Activated naive CD4-positive, alpha-beta T cell treated with anti-CD3 and anti-CD28 coated beads for 36 hours (primary cell): ENCODE results near the gene UBE2H. TPM values are rescaled to one million over a fixed set of nuclear protein-coding genes. Genes with fewer than 3 reads are reported as not detected.
"Not testable (repeated sequence)": the region's sequence is repeated elsewhere in the genome, so short reads cannot be mapped to it uniquely, and the experiment has no call there.

ENCODE experiments used
- CTCF ChIA-PET: fragments of 350-600 bp; sonication (Branson Sonifier 250); formaldehyde crosslinking; loops from one replicate; lab custom pipeline; 2021; ENCODE audit warnings: antibody characterized with exemption; lab: Charles Lee
- DNase-seq: peaks from one replicate; pipeline ENCODE4 v3.0.0-alpha.2; 2020
- H3K27ac Mint-ChIP-seq: one replicate; pipeline ENCODE4 v1.8.0; 2021; ENCODE audit warnings: mild to moderate bottlenecking, mixed read lengths
- H3K27me3 Mint-ChIP-seq: one replicate; pipeline ENCODE4 v1.8.0; 2021; ENCODE audit warnings: low read depth, mixed read lengths
- H3K36me3 Mint-ChIP-seq: one replicate; pipeline ENCODE4 v1.8.0; 2021; ENCODE audit warnings: low read depth, mixed read lengths
- H3K4me1 Mint-ChIP-seq: one replicate; pipeline ENCODE4 v1.8.0; 2021; ENCODE audit warnings: low read depth, mixed read lengths
- H3K4me3 Mint-ChIP-seq: one replicate; pipeline ENCODE4 v1.8.0; 2021; ENCODE audit warnings: mild to moderate bottlenecking, moderate library complexity, mixed read lengths
- H3K9me3 Mint-ChIP-seq: one replicate; pipeline ENCODE4 v1.8.0; 2021; ENCODE audit warnings: mixed read lengths
- intact Hi-C: fragments of 100-400 bp; cut with micrococcal nuclease; formaldehyde crosslinking; loops from one replicate; pipeline ENCODE4 v1.15.1; 2023
- total RNA-seq, 2 experiments: library from RNA; stranded (reverse); gene quantifications; one replicate each; pipeline ENCODE4 v1.2.3, GENCODE V29; 2021

Gene UBE2H
- total RNA-seq, 2 experiments from 2014 or later = 33.4 to 37.6 TPM

DNA sequence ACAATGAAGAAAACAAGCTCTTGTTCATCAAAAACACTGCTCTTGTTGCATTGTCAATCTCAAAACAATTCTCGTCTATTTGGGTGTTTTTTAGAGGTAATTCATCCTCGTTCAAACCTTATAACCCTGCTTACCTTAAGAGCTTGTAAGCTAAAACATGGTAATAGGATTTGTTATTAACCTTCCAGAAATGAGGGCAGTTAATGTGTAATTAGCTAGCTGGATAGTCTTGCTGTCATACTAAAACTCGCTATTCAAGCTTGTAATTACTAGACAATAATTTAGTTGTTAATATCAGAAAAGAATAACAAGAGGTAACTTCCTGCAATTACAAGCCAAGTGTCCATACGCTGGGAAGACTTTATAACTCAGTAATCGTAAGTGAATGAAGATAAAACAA, 101.6 kb downstream of the UBE2H start:
- H3K27ac Mint-ChIP-seq = no peak overlapping the region
- no peak overlapping the region for H3K4me3 Mint-ChIP-seq
- DNase-seq = no peak
- H3K36me3 Mint-ChIP-seq = peaks cover under 1% of the 10 kb centered on the region
- H3K27me3 Mint-ChIP-seq = no peaks in the 10 kb centered on the region
- intact Hi-C loops = no loop called here
- H3K4me1 Mint-ChIP-seq = peaks cover 44% of the 10 kb centered on the region
- H3K9me3 Mint-ChIP-seq = no peaks in the 10 kb centered on the region
- CTCF ChIA-PET = interaction anchor here (1.2 to 1.4 kb wide), 2 partner anchors 10 to 25 kb away, joined by 3 read pairs; no protein-coding TSS in a partner anchor

DNA sequence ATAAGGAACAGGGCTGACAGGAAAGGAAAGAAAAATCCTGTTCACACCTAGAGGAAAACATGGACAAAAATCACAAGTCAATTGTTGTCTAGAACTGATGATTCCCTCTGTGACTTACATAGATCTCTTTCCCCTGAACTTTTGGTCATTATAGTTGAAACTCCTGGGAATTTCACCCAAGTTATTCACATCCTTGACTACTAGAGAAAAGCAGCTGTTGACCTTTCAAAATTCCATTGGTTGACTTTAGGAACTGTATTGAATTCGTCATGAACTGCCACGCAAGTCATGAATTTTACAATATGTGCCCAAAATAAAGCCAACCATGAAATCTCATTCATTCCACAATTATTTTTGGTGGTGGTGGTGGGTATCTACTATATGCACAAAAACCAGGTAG, 104.3 kb downstream of the UBE2H start:
- CTCF ChIA-PET = no interaction called here
- H3K27ac Mint-ChIP-seq = no peak overlapping the region
- no peaks in the 10 kb centered on the region for H3K36me3 Mint-ChIP-seq
- H3K27me3 Mint-ChIP-seq = no peaks in the 10 kb centered on the region
- no peak for DNase-seq
- intact Hi-C loops = no loop called here
- no peaks in the 10 kb centered on the region for H3K9me3 Mint-ChIP-seq
- peaks cover 45% of the 10 kb centered on the region for H3K4me1 Mint-ChIP-seq
- no peak overlapping the region for H3K4me3 Mint-ChIP-seq

- intact Hi-C loops = loop anchor here (2.0 kb wide), 1 partner anchor 105 kb away; no protein-coding TSS in a partner anchor
Measured at GRCh38 chr7:129845972-129846327, 106.8 kb downstream of the UBE2H start.

DNA sequence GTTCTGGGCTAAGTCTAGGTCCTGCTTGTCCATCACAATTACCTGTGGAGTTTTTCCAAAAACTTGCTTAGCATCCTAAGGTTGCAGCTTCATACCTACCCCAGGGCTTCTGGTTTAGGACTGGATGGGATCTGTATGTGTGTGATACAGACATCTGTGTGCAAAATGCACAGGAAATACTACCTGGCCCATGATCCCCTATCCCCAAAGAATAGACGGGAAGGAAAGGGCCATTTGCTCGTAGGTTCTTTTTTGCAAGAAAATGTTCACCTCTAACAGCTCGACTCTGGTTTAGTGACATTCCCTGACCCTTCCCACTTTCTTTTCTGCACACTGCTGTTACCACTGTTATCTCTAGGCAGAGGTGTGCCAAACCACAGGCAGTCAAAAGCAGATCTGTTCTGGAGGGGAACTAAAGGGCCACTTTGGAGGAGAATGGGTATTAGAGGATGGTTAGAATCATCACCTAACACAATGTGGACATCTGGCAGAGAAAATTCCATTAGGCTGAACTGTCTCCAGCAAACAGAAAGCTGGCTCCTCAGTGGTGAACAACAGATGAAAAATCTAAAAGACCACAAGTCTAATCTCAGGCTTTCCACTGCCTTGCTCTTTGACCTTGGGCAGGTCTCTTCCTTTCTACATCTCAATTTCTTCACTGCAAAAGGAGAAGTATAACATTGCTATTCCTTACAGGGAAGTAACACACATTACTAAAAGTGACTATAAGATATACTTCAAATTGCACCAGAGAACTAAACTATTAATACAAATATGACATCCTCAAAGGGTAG, 107.4 kb downstream of the UBE2H start:
- H3K4me1 Mint-ChIP-seq = peaks cover 50% of the 10 kb centered on the region
- intact Hi-C loops = loop anchor here (2.0 kb wide), 1 partner anchor 105 kb away; no protein-coding TSS in a partner anchor
- H3K27ac Mint-ChIP-seq = peak overlapping the region; percentile 22

More at GRCh38 chr7:129845972-129846327, 106.8 kb downstream of the UBE2H start:
- Mint-ChIP-seq H3K9me3 (no peaks in the 10 kb centered on the region), H3K4me1 (peaks cover 47% of the 10 kb centered on the region), H3K27ac (peak overlapping the region; percentile 36), H3K27me3 (no peaks in the 10 kb centered on the region), H3K4me3 (no peak overlapping the region), H3K36me3 (no peaks in the 10 kb centered on the region)
- CTCF ChIA-PET = no interaction called here
- DNase-seq = no peak

DNA sequence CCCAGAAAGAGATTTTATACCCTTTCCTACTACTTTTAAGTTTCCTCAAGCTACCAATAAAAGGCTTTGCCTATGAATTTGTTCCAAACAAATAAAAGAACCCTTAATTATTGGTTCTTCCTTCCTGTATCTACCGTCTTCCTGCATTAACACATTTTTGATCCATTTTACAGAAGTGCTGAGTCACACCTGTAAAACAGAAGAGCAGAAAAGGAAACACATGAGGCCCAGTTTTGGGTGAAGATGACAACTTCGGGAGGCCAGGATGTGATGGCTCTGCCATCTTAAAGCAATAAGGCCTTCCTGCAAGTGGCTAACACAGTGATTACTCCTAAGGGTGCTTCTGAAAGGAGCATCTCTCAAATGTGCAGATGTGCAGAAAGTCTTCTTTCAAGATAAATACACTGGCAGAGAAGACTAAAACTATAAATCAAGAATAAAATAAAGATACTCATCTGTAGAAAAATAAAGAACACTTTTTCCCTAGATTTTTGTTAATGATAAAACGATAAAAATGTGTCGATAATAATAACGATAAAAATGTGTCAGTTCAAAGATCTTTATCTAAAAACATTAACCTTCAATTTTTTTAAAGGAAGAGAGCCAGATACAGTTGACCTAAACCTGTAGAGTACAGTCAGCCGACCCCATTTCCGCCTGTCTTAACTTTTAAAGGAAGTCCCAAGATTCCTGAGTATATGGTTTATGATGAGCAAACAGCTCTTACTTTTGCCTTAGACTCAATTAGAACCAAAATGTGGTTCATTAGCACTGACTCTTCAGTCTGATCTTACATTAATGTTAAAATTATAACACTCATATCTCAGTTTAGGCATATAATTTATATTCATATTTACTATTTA, 108.6 kb downstream of the UBE2H start:
- Mint-ChIP-seq H3K27me3 (no peaks in the 10 kb centered on the region), H3K36me3 (no peaks in the 10 kb centered on the region), H3K27ac (peak overlapping the region; percentile 78), H3K4me3 (no peak overlapping the region), H3K4me1 (peaks cover 52% of the 10 kb centered on the region), H3K9me3 (no peaks in the 10 kb centered on the region)
- CTCF ChIA-PET = interaction anchor here (1.0 to 5.4 kb wide), 3 partner anchors 12 to 30 kb away, joined by 3 to 28 read pairs (median 4); no protein-coding TSS in a partner anchor
- intact Hi-C loops = loop anchor here (1.0 to 5.0 kb wide), 3 partner anchors 33 to 107 kb away; no protein-coding TSS in a partner anchor
- peak; percentile 66 for DNase-seq

More for the DNA sequence above, 107.4 kb downstream of the UBE2H start:
- H3K36me3 Mint-ChIP-seq = no peaks in the 10 kb centered on the region
- H3K4me3 Mint-ChIP-seq = no peak overlapping the region
- DNase-seq = no peak
- CTCF ChIA-PET = interaction anchor here (5.4 kb wide), 1 partner anchor 16 kb away, joined by 28 read pairs; no protein-coding TSS in a partner anchor
- no peaks in the 10 kb centered on the region for H3K27me3 Mint-ChIP-seq
- no peaks in the 10 kb centered on the region for H3K9me3 Mint-ChIP-seq

DNA sequence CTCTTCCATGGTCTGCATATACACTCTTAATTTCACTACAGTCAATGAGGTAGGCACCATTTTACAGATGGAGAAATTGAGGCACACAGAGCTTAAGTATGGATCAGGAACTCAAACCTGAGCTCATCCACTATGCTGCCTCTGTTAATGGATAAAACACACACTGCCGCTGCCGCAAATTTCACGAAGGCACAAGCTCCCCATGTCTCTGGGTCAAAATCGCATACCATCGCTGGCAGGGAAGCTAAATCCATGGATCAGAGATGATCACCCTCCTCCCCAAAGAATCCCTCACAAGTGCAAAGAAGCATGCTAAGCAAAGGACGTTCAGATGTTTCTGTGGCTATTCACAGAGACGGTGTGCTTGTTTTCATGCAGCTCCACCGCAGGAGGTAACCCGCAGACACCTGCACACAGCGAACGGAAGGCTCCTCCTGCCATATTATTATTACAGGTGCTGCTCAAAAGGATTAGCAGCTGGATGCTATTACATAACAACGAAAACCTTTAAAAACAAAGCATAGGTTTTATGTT, 109.3 kb downstream of the UBE2H start:
- Mint-ChIP-seq H3K27ac (peak overlapping the region; percentile 78), H3K36me3 (no peaks in the 10 kb centered on the region), H3K4me3 (no peak overlapping the region), H3K9me3 (no peaks in the 10 kb centered on the region), H3K4me1 (peaks cover 52% of the 10 kb centered on the region), H3K27me3 (no peaks in the 10 kb centered on the region)
- intact Hi-C loops = loop anchor here (5.0 kb wide), 1 partner anchor 64 kb away; no protein-coding TSS in a partner anchor
- DNase-seq = no peak
- CTCF ChIA-PET = interaction anchor here (1.0 to 5.4 kb wide), 4 partner anchors 13 to 31 kb away, joined by 3 to 28 read pairs (median 4); no protein-coding TSS in a partner anchor

- Mint-ChIP-seq H3K27ac (no peak overlapping the region), H3K4me3 (no peak overlapping the region), H3K36me3 (no peaks in the 10 kb centered on the region), H3K9me3 (no peaks in the 10 kb centered on the region), H3K4me1 (peaks cover 41% of the 10 kb centered on the region), H3K27me3 (no peaks in the 10 kb centered on the region)
- no peak for DNase-seq
- CTCF ChIA-PET = interaction anchor here (0.6 to 5.4 kb wide), 4 partner anchors 12 to 170 kb away, joined by 3 to 28 read pairs (median 5); no protein-coding TSS in a partner anchor
- intact Hi-C loops = loop anchor here (5.0 kb wide), 1 partner anchor 66 kb away; no protein-coding TSS in a partner anchor
Measured at GRCh38 chr7:129841465-129841864, 111.3 kb downstream of the UBE2H start.

DNA sequence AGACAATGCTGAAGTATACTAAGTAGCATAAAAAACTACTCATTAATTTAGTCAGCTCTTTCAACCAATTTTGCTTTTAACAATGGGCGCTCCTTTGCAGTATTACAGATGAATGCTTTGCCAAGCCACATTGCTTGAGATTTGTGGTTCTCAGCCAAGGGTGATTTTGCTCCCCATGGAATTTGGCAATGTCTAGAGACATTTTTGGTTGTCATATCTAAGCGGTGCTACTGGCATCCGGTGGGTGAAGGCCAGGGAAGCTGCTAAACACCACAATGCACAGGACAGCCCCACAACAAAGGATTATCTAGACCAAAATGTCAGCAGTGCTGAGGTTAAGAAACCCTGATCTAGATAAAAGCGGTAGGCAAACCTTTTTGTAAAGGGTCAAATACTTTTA, 112.0 kb downstream of the UBE2H start:
- Mint-ChIP-seq H3K4me3 (no peak overlapping the region), H3K9me3 (no peaks in the 10 kb centered on the region), H3K36me3 (no peaks in the 10 kb centered on the region), H3K4me1 (peaks cover 34% of the 10 kb centered on the region), H3K27me3 (no peaks in the 10 kb centered on the region), H3K27ac (no peak overlapping the region)
- CTCF ChIA-PET = interaction anchor here (0.5 to 5.4 kb wide), 3 partner anchors 12 to 43 kb away, joined by 3 to 28 read pairs (median 6); no protein-coding TSS in a partner anchor
- no peak for DNase-seq
- intact Hi-C loops = loop anchor here (5.0 kb wide), 1 partner anchor 67 kb away; no protein-coding TSS in a partner anchor

DNA sequence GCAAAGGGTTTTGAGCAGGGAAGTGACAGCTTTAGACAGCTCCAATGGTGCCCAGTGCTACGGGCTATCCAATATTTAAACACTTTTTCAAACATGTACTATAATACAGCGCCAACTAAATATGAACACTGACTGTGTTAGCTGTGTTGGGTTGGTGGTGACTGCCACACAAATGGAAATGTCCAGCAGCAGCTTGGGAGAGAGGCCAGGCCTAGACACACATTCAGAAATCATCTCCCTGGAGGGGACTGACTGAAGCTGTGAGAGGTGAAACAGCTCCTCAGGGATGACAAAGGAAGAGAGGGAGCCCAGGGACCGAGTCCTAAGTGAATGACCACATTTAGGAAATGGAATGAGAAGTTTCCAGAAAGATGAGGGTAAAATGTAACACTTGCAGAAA, 115.8 kb downstream of the UBE2H start:
- intact Hi-C loops = no loop called here
- no peaks in the 10 kb centered on the region for H3K9me3 Mint-ChIP-seq
- no peaks in the 10 kb centered on the region for H3K27me3 Mint-ChIP-seq
- no peak for DNase-seq
- CTCF ChIA-PET = no interaction called here
- peaks cover 3% of the 10 kb centered on the region for H3K36me3 Mint-ChIP-seq
- H3K4me1 Mint-ChIP-seq = peaks cover 9% of the 10 kb centered on the region
- no peak overlapping the region for H3K27ac Mint-ChIP-seq
- no peak overlapping the region for H3K4me3 Mint-ChIP-seq

GRCh38 chr7:129835569-129835968, 117.2 kb downstream of the UBE2H start:
- H3K27me3 Mint-ChIP-seq = no peaks in the 10 kb centered on the region
- DNase-seq = no peak
- intact Hi-C loops = no loop called here
- CTCF ChIA-PET = interaction anchor here (1.7 to 2.9 kb wide), 2 partner anchors 10 to 174 kb away, joined by 7 to 16 read pairs; no protein-coding TSS in a partner anchor
- H3K27ac Mint-ChIP-seq = no peak overlapping the region
- H3K4me3 Mint-ChIP-seq = no peak overlapping the region
- H3K4me1 Mint-ChIP-seq = peaks cover 4% of the 10 kb centered on the region
- H3K36me3 Mint-ChIP-seq = peaks cover 3% of the 10 kb centered on the region
- no peaks in the 10 kb centered on the region for H3K9me3 Mint-ChIP-seq

DNA sequence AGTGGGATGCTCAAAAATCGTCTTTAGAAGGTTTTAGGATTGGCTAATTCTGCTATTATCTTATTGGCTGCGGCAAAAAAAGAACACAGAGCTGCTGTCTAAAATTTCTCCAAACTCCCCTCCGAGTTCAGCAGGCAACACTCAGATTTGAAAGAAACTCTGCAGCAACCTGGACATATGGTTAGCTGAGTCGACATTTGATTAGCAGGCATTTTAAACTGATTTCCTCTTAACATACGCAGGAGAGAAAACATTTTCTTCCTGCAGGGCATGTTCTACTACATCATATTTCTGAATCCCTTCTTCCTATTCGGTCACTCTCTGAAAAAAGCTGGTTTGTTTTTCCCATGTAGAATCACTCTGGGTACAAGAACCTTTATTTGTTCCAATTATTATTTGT, 119.4 kb downstream of the UBE2H start:
- H3K36me3 Mint-ChIP-seq, CTCF ChIA-PET, H3K9me3 Mint-ChIP-seq, intact Hi-C loops, H3K4me3 Mint-ChIP-seq, H3K27ac Mint-ChIP-seq, DNase-seq, H3K27me3 Mint-ChIP-seq: not testable (repeated sequence)
- H3K4me1 Mint-ChIP-seq = peaks cover 13% of the 10 kb centered on the region
